Mammary epithelial cell (primary cell): ENCODE measurements around the gene ADGRD1.

Source experiments
- CTCF ChIP-seq, 2 donors: IDR thresholded peaks in 1 of 2; conservative IDR thresholded peaks in 1 of 2; 2 replicates each; pipeline ENCODE4 v1.5.1; 2011 to 2012; ENCODE audit warnings: inconsistent platforms in 2 of 2, low read length in 2 of 2, mild to moderate bottlenecking in 2 of 2, control low read depth in 1 of 2, low read depth in 1 of 2; ENCODE audit not compliant: insufficient read depth in 1 of 2; ENCODE audit errors: extremely low read depth in 1 of 2
- EZH2 ChIP-seq: IDR thresholded peaks from 2 replicates; pipeline ENCODE4 v1.6.1; 2012; ENCODE audit warnings: low read length, inconsistent platforms, borderline replicate concordance

GRCh38 chr12:131103669-131104462 lies 150.2 kb downstream of the ADGRD1 start:
- TF ChIP-seq CTCF (conservative IDR thresholded peaks at IDR 0.05 in 1 of 2, IDR thresholded peaks at IDR 0.05 in 1 of 2; ENCODE audit: extremely low read depth in 1 of 2, insufficient read depth in 1 of 2, low read depth in 1 of 2, low read length in 2 of 2) (no peak), EZH2 (no peak)
